Left hindlimb (tissue), 1 donor: ENCODE measurements around the gene DBNDD1.
"Not testable (repeated sequence)": the region's sequence is repeated elsewhere in the genome, so short reads cannot be mapped to it uniquely, and the experiment has no call there.

Experiments
- DNase-seq: peaks from one replicate; pipeline ENCODE4 v3.0.0-alpha.2; 2018

DBNDD1 gene

GRCh38 chr16:89986600-89986999 is 32.7 kb downstream of the DBNDD1 start:
- DNase-seq, result no peak

- DNase-seq, result no peak
Measured at GRCh38 chr16:89985219-89985618, 34.0 kb downstream of the DBNDD1 start.

GRCh38 chr16:89984216-89984615 is 35.0 kb downstream of the DBNDD1 start:
- DNase-seq, result no peak

- DNase-seq, result no peak
Measured at GRCh38 chr16:89983536-89983935, 35.7 kb downstream of the DBNDD1 start.

- no peak for DNase-seq
Measured at GRCh38 chr16:89982318-89982717, 36.9 kb downstream of the DBNDD1 start.

- no peak for DNase-seq
Measured at GRCh38 chr16:89981414-89981813, 37.8 kb downstream of the DBNDD1 start.

- no peak for DNase-seq
Measured at GRCh38 chr16:89974870-89975269, 44.4 kb downstream of the DBNDD1 start.

GRCh38 chr16:89973654-89974335 is 45.5 kb downstream of the DBNDD1 start:
- DNase-seq, result no peak

- DNase-seq, result no peak
Measured at GRCh38 chr16:89973235-89973634, 46.0 kb downstream of the DBNDD1 start.

- DNase-seq, result peak; percentile 94
Measured at GRCh38 chr16:89972244-89973234, 46.7 kb downstream of the DBNDD1 start.

GRCh38 chr16:89971495-89972243 is 47.6 kb downstream of the DBNDD1 start:
- DNase-seq, result no peak

- DNase-seq, result no peak
Measured at GRCh38 chr16:89969741-89970410, 49.4 kb downstream of the DBNDD1 start.

GRCh38 chr16:89968074-89968473 is 51.2 kb downstream of the DBNDD1 start:
- not testable (repeated sequence) for DNase-seq

GRCh38 chr16:89967436-89967835 is 51.8 kb downstream of the DBNDD1 start:
- not testable (repeated sequence) for DNase-seq

- DNase-seq, result no peak
Measured at GRCh38 chr16:89966756-89967155, 52.5 kb downstream of the DBNDD1 start.

GRCh38 chr16:89965447-89966225 is 53.6 kb downstream of the DBNDD1 start:
- no peak for DNase-seq

- DNase-seq, result no peak
Measured at GRCh38 chr16:89964201-89964600, 55.1 kb downstream of the DBNDD1 start.

GRCh38 chr16:89962754-89963498 is 56.3 kb downstream of the DBNDD1 start:
- DNase-seq, result no peak

GRCh38 chr16:89961920-89962319 is 57.3 kb downstream of the DBNDD1 start:
- DNase-seq, result no peak

GRCh38 chr16:89960966-89961365 is 58.3 kb downstream of the DBNDD1 start:
- no peak for DNase-seq

GRCh38 chr16:89958596-89958995 is 60.7 kb downstream of the DBNDD1 start:
- DNase-seq, result no peak
